ENCODE results near the gene ECHS1. TPM values are rescaled to one million over a fixed set of nuclear protein-coding genes. Genes with fewer than 3 reads are reported as not detected.

The ECHS1 gene
- total RNA-seq, 4 donors from 2014 or later: 96.7 to 123 (median 106) TPM

- ATAC-seq: peak in 1 of 2 donors; percentile 4
- in situ Hi-C loops (cut with MboI; ENCODE audit: low sequenced_read_pairs in 4 of 4): no loop called here
- H3K27ac ChIP-seq: peak overlapping the region; percentile 84 to 96 (median 90)
- intact Hi-C loops (cut with DNase I; ENCODE audit: low total_unique reads): loop anchor here (1.0 to 5.0 kb wide), 4 partner anchors 16 to 133 kb away; partner anchors contain the start of genes ECHS1, PAOX, TUBGCP2 and ZNF511
- no peaks in the 10 kb centered on the region for H3K27me3 ChIP-seq
- H3K4me3 ChIP-seq: peak overlapping the region; percentile 84 to 99 (median 90)
- no peaks in the 10 kb centered on the region for H3K9me3 ChIP-seq
- H3K36me3 ChIP-seq: peaks cover 0 to 36% of the 10 kb centered on the region in 2 donors
- no peak for TF ChIP-seq POLR2A (IDR thresholded peaks at IDR 0.05)
- TF ChIP-seq CTCF (IDR thresholded peaks at IDR 0.05 in 4 of 5, conservative IDR thresholded peaks at IDR 0.05 in 1 of 5): no peak
- DNase-seq: no peak
- H3K4me1 ChIP-seq: peaks cover 9 to 11% of the 10 kb centered on the region in 2 donors
Measured at GRCh38 chr10:133394801-133395221, 21.7 kb upstream of the ECHS1 start.

- in situ Hi-C loops (cut with MboI; ENCODE audit: low sequenced_read_pairs in 4 of 4): no loop called here
- H3K27me3 ChIP-seq: no peaks in the 10 kb centered on the region
- peak; percentile 95 to 97 for ATAC-seq
- DNase-seq: peak; percentile 85 to 92
- H3K4me1 ChIP-seq: peaks cover 9 to 11% of the 10 kb centered on the region in 2 donors
- peak; percentile 25 to 53 (median 44) for TF ChIP-seq CTCF (IDR thresholded peaks at IDR 0.05 in 4 of 5, conservative IDR thresholded peaks at IDR 0.05 in 1 of 5)
- peak; percentile 66 to 82 for TF ChIP-seq POLR2A (IDR thresholded peaks at IDR 0.05)
- peaks cover 0 to 29% of the 10 kb centered on the region in 2 donors for H3K36me3 ChIP-seq
- H3K4me3 ChIP-seq: peak within 1 kb of the TSS; percentile 84 to 99 (median 90)
- H3K27ac ChIP-seq: peak within 1 kb of the TSS; percentile 84 to 96 (median 90)
- H3K9me3 ChIP-seq: no peaks in the 10 kb centered on the region
- intact Hi-C loops (cut with DNase I; ENCODE audit: low total_unique reads): loop anchor here (1.0 to 5.0 kb wide), 4 partner anchors 15 to 132 kb away; partner anchors contain the start of genes ECHS1, PAOX, TUBGCP2 and ZNF511
Measured at GRCh38 chr10:133394064-133394663, 21.0 kb upstream of the ECHS1 start, which contains the start of gene MTG1. TSS of gene MTG1 (plus strand) at chr10:133394157. CDS start at chr10:133394221, 64 bp downstream.

GRCh38 chr10:133393401-133394063 lies 20.4 kb upstream of the ECHS1 start:
- Histone ChIP-seq H3K4me3 (peak overlapping the region; percentile 84 to 99 (median 90)), H3K36me3 (peaks cover 0 to 23% of the 10 kb centered on the region in 2 donors), H3K9me3 (no peaks in the 10 kb centered on the region), H3K4me1 (peaks cover 9 to 11% of the 10 kb centered on the region in 2 donors), H3K27ac (peak overlapping the region; percentile 84 to 96 (median 90)), H3K27me3 (no peaks in the 10 kb centered on the region)
- intact Hi-C loops (cut with DNase I; ENCODE audit: low total_unique reads) (loop anchor here (1.0 to 5.0 kb wide), 4 partner anchors 14 to 131 kb away; partner anchors contain the start of genes ECHS1, PAOX, TUBGCP2 and ZNF511), in situ Hi-C loops (cut with MboI; ENCODE audit: low sequenced_read_pairs in 4 of 4) (no loop called here)
- ATAC-seq (no peak), DNase-seq (no peak)
- TF ChIP-seq POLR2A (IDR thresholded peaks at IDR 0.05) (no peak), CTCF (IDR thresholded peaks at IDR 0.05 in 4 of 5, conservative IDR thresholded peaks at IDR 0.05 in 1 of 5) (no peak)

GRCh38 chr10:133391761-133392518 lies 18.8 kb upstream of the ECHS1 start:
- Histone ChIP-seq H3K36me3 (peaks cover 0 to 14% of the 10 kb centered on the region in 2 donors), H3K27ac (no peak overlapping the region), H3K4me1 (peaks cover 9 to 11% of the 10 kb centered on the region in 2 donors), H3K27me3 (no peaks in the 10 kb centered on the region), H3K9me3 (no peaks in the 10 kb centered on the region), H3K4me3 (no peak overlapping the region)
- DNase-seq (no peak), ATAC-seq (no peak)
- intact Hi-C loops (cut with DNase I; ENCODE audit: low total_unique reads) (loop anchor here (5.0 kb wide), 1 partner anchor 130 kb away; no protein-coding TSS in a partner anchor), in situ Hi-C loops (cut with MboI; ENCODE audit: low sequenced_read_pairs in 4 of 4) (no loop called here)
- TF ChIP-seq POLR2A (IDR thresholded peaks at IDR 0.05) (no peak), CTCF (IDR thresholded peaks at IDR 0.05 in 4 of 5, conservative IDR thresholded peaks at IDR 0.05 in 1 of 5) (no peak)

Data from gastrocnemius medialis (tissue), 4 donors.